Mesenchymal stem cell (in vitro differentiated cells and primary cell): ENCODE measurements around the gene CTNNA1.

Experiments
- DNase-seq: peaks from one replicate; pipeline ENCODE4 v3.0.0-alpha.2; 2013
- H2AFZ ChIP-seq: one replicate; pipeline ENCODE4 v1.6.1; 2013; ENCODE audit warnings: low read depth, mild to moderate bottlenecking, control low read depth, inconsistent platforms, low read length, moderate library complexity
- H2AK5ac ChIP-seq: 2 replicates; pipeline ENCODE4 v1.6.1; 2013; ENCODE audit warnings: low read length, moderate library complexity, mild to moderate bottlenecking, inconsistent platforms; ENCODE audit not compliant: severe bottlenecking
- H2BK120ac ChIP-seq: one replicate; pipeline ENCODE4 v1.6.1; 2013; ENCODE audit warnings: low read depth, mild to moderate bottlenecking, inconsistent platforms, low read length, moderate library complexity
- H2BK12ac ChIP-seq, 2 experiments: one replicate each; pipeline ENCODE4 v1.6.1; 2013; ENCODE audit warnings: inconsistent platforms in 2 of 2, low read length in 2 of 2, mild to moderate bottlenecking in 2 of 2, moderate library complexity in 2 of 2, control low read depth in 1 of 2
- H2BK15ac ChIP-seq: one replicate; pipeline ENCODE4 v1.6.1; 2013; ENCODE audit warnings: mild to moderate bottlenecking, low read depth, inconsistent platforms; ENCODE audit not compliant: poor library complexity, severe bottlenecking
- H2BK5ac ChIP-seq: 2 replicates; pipeline ENCODE4 v1.6.1; 2013; ENCODE audit warnings: low read depth, mild to moderate bottlenecking, low read length, control low read depth, inconsistent platforms; ENCODE audit not compliant: poor library complexity, severe bottlenecking
- H3K14ac ChIP-seq, 2 experiments: one replicate each; pipeline ENCODE4 v1.6.1; 2013; ENCODE audit warnings: inconsistent platforms in 2 of 2, low read length in 2 of 2, control low read depth in 1 of 2, mild to moderate bottlenecking in 1 of 2, moderate library complexity in 1 of 2
- H3K18ac ChIP-seq, 2 experiments: one replicate each; pipeline ENCODE4 v1.6.1; 2013; ENCODE audit warnings: inconsistent platforms in 2 of 2, low read length in 2 of 2, control low read depth in 1 of 2, low read depth in 1 of 2, mild to moderate bottlenecking in 1 of 2
- H3K23ac ChIP-seq, 2 experiments: one replicate each; pipeline ENCODE4 v1.6.1; 2013; ENCODE audit warnings: inconsistent platforms in 2 of 2, low read length in 2 of 2, mild to moderate bottlenecking in 2 of 2, moderate library complexity in 2 of 2, control low read depth in 1 of 2
- H3K27ac ChIP-seq: 2 replicates; pipeline ENCODE4 v1.5.1; 2013; ENCODE audit warnings: mild to moderate bottlenecking, moderate library complexity, low read length, control low read depth, inconsistent platforms; ENCODE audit not compliant: poor library complexity, severe bottlenecking
- H3K27me3 ChIP-seq, 2 experiments: 2 replicates each; pipeline versions ENCODE4 v1.6.1 to v1.7.0; 2013; ENCODE audit warnings: low read length in 2 of 2, mild to moderate bottlenecking in 2 of 2, moderate library complexity in 2 of 2, control low read depth in 1 of 2, inconsistent platforms in 1 of 2; ENCODE audit not compliant: control insufficient read depth in 1 of 2, insufficient read depth in 1 of 2
- H3K36me3 ChIP-seq, 2 experiments: 2 replicates each; pipeline versions ENCODE4 v1.6.1 to v1.7.0; 2013; ENCODE audit warnings: low read length in 2 of 2, control low read depth in 1 of 2, inconsistent platforms in 1 of 2, low read depth in 1 of 2, mild to moderate bottlenecking in 1 of 2; ENCODE audit not compliant: insufficient read depth in 2 of 2, control insufficient read depth in 1 of 2
- H3K4ac ChIP-seq, 2 experiments: one replicate each; pipeline ENCODE4 v1.6.1; 2013; ENCODE audit warnings: inconsistent platforms in 2 of 2, low read length in 2 of 2, mild to moderate bottlenecking in 2 of 2, moderate library complexity in 2 of 2, control low read depth in 1 of 2, low read depth in 1 of 2
- H3K4me1 ChIP-seq: 2 replicates; pipeline ENCODE4 v1.6.1; 2013; ENCODE audit warnings: low read depth, low read length, control low read depth; ENCODE audit not compliant: control insufficient read depth, insufficient read depth
- H3K4me2 ChIP-seq: 2 replicates; pipeline ENCODE4 v1.6.1; 2013; ENCODE audit warnings: low read length, mild to moderate bottlenecking, inconsistent platforms; ENCODE audit not compliant: poor library complexity, severe bottlenecking
- H3K4me3 ChIP-seq, 2 experiments: 2 replicates each; pipeline versions ENCODE4 v1.5.1 to v1.7.0; 2013; ENCODE audit warnings: low read length in 2 of 2, mild to moderate bottlenecking in 2 of 2, control low read depth in 1 of 2, low read depth in 1 of 2; ENCODE audit not compliant: insufficient read depth in 1 of 2
- H3K79me1 ChIP-seq: replicated peaks from 2 replicates; pipeline ENCODE4 v1.6.1; 2013; ENCODE audit warnings: mild to moderate bottlenecking, control low read depth, low read length, inconsistent platforms; ENCODE audit not compliant: poor library complexity, severe bottlenecking
- H3K9ac ChIP-seq: 2 replicates; pipeline ENCODE4 v1.7.0; 2013; ENCODE audit warnings: mild to moderate bottlenecking, low read length, moderate library complexity
- H3K9me3 ChIP-seq: 2 replicates; pipeline ENCODE4 v1.7.0; 2013; ENCODE audit warnings: mild to moderate bottlenecking, low read length; ENCODE audit not compliant: control insufficient read depth
- H4K8ac ChIP-seq: one replicate; pipeline ENCODE4 v1.6.1; 2013; ENCODE audit warnings: inconsistent platforms, mild to moderate bottlenecking, low read length, moderate library complexity
- H4K91ac ChIP-seq: one replicate; pipeline ENCODE4 v1.6.1; 2013; ENCODE audit warnings: mild to moderate bottlenecking, low read length, inconsistent platforms
- WGBS: methylation state at CpG from one replicate; pipeline ENCODE4 v1.1.7; 2013; ENCODE audit warnings: mixed read lengths; 5-methylcytosine and 5-hydroxymethylcytosine counted together

CTNNA1 gene

DNA sequence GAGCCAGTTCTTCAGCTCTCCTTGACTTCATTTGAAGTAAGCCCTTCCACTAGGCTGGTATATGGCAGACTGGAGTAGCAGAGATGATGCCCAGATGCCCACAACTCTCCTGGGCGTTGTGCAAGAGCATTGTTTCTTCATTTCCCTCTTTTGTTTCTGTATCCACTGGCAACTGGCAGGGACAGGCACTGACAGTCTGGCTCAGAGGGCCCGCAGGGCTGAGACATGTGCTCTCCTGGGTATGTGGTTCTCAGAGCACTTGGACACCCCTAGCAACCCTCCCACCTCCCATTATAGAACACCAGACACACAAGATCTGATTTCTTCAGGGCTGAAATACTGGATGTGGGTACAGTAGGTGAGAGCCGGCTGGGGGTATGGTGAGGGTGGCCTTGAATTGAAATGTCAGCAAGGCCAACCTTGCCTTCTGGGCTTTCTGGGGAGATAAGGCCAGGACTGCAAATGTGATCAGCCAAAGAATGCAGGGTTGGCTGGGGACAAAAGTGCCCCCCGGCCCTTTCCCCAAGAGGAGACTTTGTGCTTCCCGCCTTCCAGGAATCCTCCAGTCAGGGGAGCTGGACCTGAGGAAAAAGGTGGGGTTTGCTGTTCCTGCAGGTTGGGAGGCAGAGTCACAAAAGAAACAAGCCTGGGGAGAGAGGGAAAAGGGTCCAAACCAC is 28.6 kb upstream of the CTNNA1 start:
- no peak overlapping the region for H3K4ac ChIP-seq
- H3K14ac ChIP-seq, result peak overlapping the region in 1 of 2 experiments; percentile 22
- H3K79me1 ChIP-seq, result no peaks in the 10 kb centered on the region
- peak; percentile 16 for DNase-seq
- no peaks in the 10 kb centered on the region for H3K36me3 ChIP-seq
- no peak overlapping the region for H3K23ac ChIP-seq
- peak overlapping the region; percentile 40 for H3K9ac ChIP-seq
- no peak overlapping the region for H2BK5ac ChIP-seq
- no peak overlapping the region for H3K4me3 ChIP-seq
- no peak overlapping the region for H2BK120ac ChIP-seq
- no peak overlapping the region for H2BK12ac ChIP-seq
- no peak overlapping the region for H4K91ac ChIP-seq
- H2BK15ac ChIP-seq, result no peak overlapping the region
- H3K18ac ChIP-seq, result no peak overlapping the region
- no peak overlapping the region for H2AK5ac ChIP-seq
- H3K4me2 ChIP-seq, result no peak overlapping the region
- 93% methylated on average over 5 of the region's 5 CpGs for WGBS
- no peaks in the 10 kb centered on the region for H3K9me3 ChIP-seq
- peaks cover 0 to 11% of the 10 kb centered on the region in 2 experiments for H3K27me3 ChIP-seq
- peaks cover 17% of the 10 kb centered on the region for H3K4me1 ChIP-seq
- H3K27ac ChIP-seq, result no peak overlapping the region
- no peak overlapping the region for H2AFZ ChIP-seq
- no peak overlapping the region for H4K8ac ChIP-seq

DNA sequence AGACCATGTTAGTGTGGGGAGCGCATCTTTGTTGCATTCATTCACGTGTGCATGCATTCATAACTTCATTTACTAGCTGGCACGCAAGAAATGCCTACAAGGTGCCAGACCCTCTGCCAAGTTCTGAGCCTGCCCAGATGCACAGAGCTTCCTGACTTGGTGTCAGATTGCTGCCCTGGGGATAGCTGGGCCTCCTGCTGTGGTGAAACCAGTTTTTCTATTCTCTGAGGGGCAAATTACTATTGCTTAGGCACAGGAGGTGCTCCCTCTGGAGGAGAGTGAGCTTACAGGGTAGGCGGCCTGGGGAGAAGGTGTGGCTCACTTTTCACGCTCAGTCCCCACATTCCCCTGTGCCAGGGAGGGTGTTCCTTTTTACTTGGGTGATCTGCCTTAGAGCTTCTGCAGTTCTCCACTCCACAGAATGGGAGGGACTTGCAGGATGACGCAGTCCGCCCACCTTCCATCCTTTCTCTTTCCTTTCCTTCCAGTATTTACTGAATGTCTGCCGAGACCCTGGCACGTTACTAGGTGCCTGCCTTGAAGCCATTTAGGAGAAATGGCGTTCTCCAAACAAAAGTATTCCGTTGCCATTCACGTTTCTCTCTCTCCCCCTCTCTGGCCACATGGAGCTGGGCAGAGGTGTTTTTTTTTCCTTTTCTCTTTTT is 27.9 kb upstream of the CTNNA1 start:
- peak overlapping the region in 1 of 2 experiments; percentile 30 for H3K18ac ChIP-seq
- peak; percentile 54 for DNase-seq
- peak overlapping the region; percentile 47 for H4K91ac ChIP-seq
- peak overlapping the region; percentile 85 for H3K9ac ChIP-seq
- H2BK5ac ChIP-seq, result no peak overlapping the region
- peak overlapping the region in 1 of 2 experiments; percentile 17 for H3K4me3 ChIP-seq
- no peak overlapping the region for H2AFZ ChIP-seq
- WGBS, result 55% methylated on average over 12 of the region's 12 CpGs
- H2BK15ac ChIP-seq, result no peak overlapping the region
- no peak overlapping the region for H3K4me2 ChIP-seq
- peak overlapping the region in 1 of 2 experiments; percentile 22 for H3K14ac ChIP-seq
- H2BK12ac ChIP-seq, result no peak overlapping the region
- H2BK120ac ChIP-seq, result no peak overlapping the region
- no peak overlapping the region for H2AK5ac ChIP-seq
- H3K9me3 ChIP-seq, result no peaks in the 10 kb centered on the region
- H3K27me3 ChIP-seq, result peaks cover 0 to 11% of the 10 kb centered on the region in 2 experiments
- no peak overlapping the region for H3K4ac ChIP-seq
- H3K36me3 ChIP-seq, result no peaks in the 10 kb centered on the region
- no peaks in the 10 kb centered on the region for H3K79me1 ChIP-seq
- H3K27ac ChIP-seq, result no peak overlapping the region
- peaks cover 17% of the 10 kb centered on the region for H3K4me1 ChIP-seq
- H4K8ac ChIP-seq, result peak overlapping the region; percentile 19
- H3K23ac ChIP-seq, result no peak overlapping the region

DNA sequence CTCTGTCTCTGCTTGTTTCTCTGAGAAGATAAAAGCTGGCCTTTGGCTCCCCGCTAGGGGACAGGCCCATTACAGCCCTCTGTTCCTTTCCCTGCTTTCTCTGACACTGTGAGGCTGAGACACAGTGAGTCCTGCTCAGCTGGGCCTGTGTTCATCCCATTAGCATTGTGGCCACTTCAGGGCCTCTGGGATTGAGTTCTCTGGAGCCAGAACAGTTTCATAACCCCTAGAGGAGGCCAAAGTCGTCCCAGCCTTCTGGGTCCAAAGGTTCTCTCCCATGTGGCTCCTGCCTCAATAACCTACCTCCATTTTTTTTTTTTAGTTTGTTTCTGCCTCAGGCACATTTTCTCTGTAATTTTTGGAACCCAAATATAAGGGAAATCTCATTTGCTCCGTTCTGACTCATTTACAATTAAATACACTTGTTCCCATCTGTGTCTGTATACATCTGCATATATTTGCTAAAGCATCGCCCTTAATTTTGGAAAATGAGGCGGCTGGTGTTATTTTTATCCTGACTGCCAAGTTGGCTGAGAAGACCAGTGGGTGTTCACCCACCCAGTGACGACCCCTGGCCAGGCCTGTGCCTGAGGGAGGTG is 27.3 kb upstream of the CTNNA1 start:
- Histone ChIP-seq H3K14ac (no peak overlapping the region), H2AFZ (no peak overlapping the region), H2BK5ac (no peak overlapping the region), H3K4me2 (no peak overlapping the region), H3K4me3 (peak overlapping the region in 1 of 2 experiments; percentile 17), H3K9me3 (no peaks in the 10 kb centered on the region), H4K8ac (peak overlapping the region; percentile 19), H2BK120ac (no peak overlapping the region), H3K4me1 (peaks cover 17% of the 10 kb centered on the region), H3K27ac (no peak overlapping the region), H2AK5ac (peak overlapping the region; percentile 20), H2BK15ac (no peak overlapping the region), H3K9ac (peak overlapping the region; percentile 85), H3K18ac (peak overlapping the region in 1 of 2 experiments; percentile 30), H3K27me3 (peaks cover 0 to 11% of the 10 kb centered on the region in 2 experiments), H4K91ac (no peak overlapping the region), H3K79me1 (no peaks in the 10 kb centered on the region), H3K36me3 (no peaks in the 10 kb centered on the region), H3K4ac (peak overlapping the region in 1 of 2 experiments; percentile 35), H2BK12ac (peak overlapping the region in 1 of 2 experiments; percentile 10), H3K23ac (no peak overlapping the region)
- DNase-seq, result peak; percentile 18
- 76% methylated on average over 5 of the region's 6 CpGs for WGBS

DNA sequence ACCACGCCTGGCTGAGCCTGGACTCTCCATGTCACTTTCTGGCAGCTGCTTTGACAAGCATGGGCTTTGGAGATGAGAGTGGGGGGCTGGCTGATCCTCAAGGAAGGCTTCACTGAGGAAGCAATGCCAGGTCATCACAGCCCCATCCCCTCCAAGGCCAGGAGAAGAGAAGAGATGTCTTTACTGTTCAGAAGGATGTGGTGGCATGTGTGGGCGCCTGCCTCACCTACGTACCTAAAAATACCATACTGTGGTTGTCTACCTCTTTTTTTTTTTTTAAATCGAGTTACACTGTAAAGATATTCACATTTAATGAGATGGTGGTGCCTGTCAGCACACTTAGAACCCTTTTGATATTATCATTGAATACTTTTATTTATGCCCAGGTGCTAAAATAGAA is 26.4 kb upstream of the CTNNA1 start:
- H3K9ac ChIP-seq, result no peak overlapping the region
- no peak overlapping the region for H4K8ac ChIP-seq
- H2BK15ac ChIP-seq, result no peak overlapping the region
- no peak overlapping the region for H2AFZ ChIP-seq
- no peaks in the 10 kb centered on the region for H3K36me3 ChIP-seq
- no peak overlapping the region for H3K27ac ChIP-seq
- H2BK12ac ChIP-seq, result no peak overlapping the region
- 78% methylated on average over 1 of the region's 4 CpGs for WGBS
- H3K23ac ChIP-seq, result no peak overlapping the region
- no peak for DNase-seq
- no peaks in the 10 kb centered on the region for H3K79me1 ChIP-seq
- no peak overlapping the region for H3K4me2 ChIP-seq
- H4K91ac ChIP-seq, result no peak overlapping the region
- no peak overlapping the region for H3K14ac ChIP-seq
- no peak overlapping the region for H3K18ac ChIP-seq
- no peak overlapping the region for H3K4ac ChIP-seq
- H3K4me3 ChIP-seq, result no peak overlapping the region
- H3K9me3 ChIP-seq, result no peaks in the 10 kb centered on the region
- H2AK5ac ChIP-seq, result no peak overlapping the region
- H3K4me1 ChIP-seq, result peaks cover 17% of the 10 kb centered on the region
- peaks cover 0 to 7% of the 10 kb centered on the region in 2 experiments for H3K27me3 ChIP-seq
- no peak overlapping the region for H2BK120ac ChIP-seq
- no peak overlapping the region for H2BK5ac ChIP-seq
